D721Med (cell line): ENCODE results near the gene POLDIP2.
A peak's percentile ranks its signal among the peaks of the same experiment; 100 is the strongest.

Source experiments
- DNase-seq: peaks from one replicate; pipeline ENCODE4 v3.0.0; 2011; ENCODE audit warnings: low spot score; ENCODE audit not compliant: insufficient read length
- FAIRE-seq: peaks from 2 replicates; lab custom pipeline; 2011; peaks lifted over from hg19 to GRCh38; lab: Jason Lieb, UNC
- TF ChIP-seq, protein P1 (sequence below): IDR thresholded peaks from 2 replicates; pipeline ENCODE4 v1.5.1; 2012; ENCODE audit warnings: mild to moderate bottlenecking, control low read depth; ENCODE audit not compliant: insufficient read depth; ENCODE audit errors: missing control alignments

Gene POLDIP2

DNA sequence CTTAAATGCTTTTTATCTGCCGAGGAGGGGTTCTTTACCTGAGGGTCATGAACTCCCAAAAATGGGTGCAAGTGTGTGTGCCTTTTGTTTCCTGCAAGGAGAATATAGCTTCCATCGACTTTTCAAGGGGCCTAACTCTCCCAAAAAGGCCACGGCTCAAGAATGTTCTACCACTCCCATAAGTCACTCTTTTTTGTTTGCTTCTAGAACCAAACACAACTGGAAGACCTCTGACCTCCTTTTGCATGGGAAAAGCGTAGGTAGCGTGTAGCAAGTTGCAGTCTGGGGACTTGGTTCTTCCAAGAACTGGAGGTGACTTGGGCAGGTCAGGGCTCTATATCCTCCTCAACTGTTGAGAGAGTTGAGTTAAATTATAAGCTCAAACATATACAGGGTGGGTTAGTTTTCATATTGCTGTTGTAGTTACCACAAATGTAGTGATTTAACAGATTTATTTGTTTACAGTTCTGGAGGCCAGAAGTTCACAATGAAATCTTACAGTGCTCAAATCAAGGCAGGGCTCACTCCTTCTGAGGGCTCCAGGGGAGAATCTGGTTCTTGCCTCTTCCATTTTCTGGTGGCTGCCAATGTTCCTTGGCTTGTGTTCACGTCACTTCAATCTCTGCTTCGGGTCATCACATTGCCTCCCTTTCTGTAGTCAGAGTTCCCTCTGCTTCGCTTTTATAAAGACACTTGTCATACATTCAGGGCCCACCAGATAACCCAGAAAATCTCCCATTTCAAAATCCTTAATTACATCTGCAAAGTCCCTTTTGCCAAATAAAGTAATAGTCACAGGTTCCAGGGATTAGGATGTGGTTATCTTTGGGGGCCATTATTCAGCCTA, 36.9 kb downstream of the POLDIP2 start:
- FAIRE-seq (no peak), DNase-seq (no peak)
- TF ChIP-seq, protein P1, sequence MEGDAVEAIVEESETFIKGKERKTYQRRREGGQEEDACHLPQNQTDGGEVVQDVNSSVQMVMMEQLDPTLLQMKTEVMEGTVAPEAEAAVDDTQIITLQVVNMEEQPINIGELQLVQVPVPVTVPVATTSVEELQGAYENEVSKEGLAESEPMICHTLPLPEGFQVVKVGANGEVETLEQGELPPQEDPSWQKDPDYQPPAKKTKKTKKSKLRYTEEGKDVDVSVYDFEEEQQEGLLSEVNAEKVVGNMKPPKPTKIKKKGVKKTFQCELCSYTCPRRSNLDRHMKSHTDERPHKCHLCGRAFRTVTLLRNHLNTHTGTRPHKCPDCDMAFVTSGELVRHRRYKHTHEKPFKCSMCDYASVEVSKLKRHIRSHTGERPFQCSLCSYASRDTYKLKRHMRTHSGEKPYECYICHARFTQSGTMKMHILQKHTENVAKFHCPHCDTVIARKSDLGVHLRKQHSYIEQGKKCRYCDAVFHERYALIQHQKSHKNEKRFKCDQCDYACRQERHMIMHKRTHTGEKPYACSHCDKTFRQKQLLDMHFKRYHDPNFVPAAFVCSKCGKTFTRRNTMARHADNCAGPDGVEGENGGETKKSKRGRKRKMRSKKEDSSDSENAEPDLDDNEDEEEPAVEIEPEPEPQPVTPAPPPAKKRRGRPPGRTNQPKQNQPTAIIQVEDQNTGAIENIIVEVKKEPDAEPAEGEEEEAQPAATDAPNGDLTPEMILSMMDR, result no peak

DNA sequence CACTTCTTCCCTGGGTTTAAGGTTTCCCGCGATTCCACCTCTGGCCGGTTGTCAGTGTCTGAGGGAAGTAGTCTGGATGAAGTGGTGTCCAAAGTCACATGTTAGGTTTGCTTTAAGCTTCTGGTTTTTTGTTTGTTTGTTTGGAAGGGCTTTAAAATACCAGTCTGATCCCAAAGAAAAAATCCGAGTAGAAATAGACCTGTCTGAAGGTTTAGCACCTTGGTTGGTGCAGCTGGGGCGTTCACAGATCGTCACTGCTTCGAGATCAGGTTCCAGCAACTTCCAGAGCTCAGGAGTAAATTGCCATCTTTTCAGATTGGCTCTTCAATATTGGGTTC, 37.8 kb downstream of the POLDIP2 start:
- FAIRE-seq (no peak), DNase-seq (no peak)
- TF ChIP-seq, protein P1, result no peak

DNA sequence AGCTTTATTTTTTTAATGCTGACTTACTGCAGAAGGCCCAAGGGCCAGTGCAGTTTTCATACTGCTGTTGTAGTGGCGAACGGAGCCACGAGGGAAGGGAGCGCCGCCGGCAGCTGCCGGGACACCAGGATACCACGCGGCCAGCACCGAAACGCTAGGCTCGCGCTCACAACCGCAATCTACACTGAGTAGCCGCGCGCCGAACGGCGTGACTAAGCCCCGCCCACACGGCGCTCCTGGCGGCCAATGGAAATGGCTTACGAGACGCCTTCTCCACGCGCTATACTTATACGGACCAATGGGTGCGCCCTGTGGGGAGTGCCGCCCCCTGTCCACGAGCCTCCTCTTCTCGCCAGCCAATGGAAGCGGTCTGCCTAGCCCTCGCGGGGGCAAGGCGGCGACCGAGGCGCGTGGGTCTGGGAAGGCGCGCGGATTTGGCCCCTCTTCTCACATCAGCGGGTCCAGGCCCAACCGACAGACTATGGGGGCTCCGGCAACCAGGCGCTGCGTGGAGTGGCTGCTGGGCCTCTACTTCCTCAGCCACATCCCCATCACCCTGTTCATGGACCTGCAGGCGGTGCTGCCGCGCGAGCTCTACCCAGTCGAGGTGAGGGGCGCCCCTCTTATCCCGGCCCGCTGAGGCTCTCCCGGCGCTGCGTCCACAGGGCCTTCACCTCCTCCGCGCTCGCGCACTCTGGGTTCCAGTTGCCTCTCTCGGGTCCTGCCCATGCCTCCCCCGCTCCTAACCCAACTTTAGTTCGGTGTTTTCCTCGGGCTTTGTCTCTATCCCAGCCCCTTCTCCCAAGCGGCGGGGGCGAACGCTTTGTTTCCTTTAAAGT, 38.3 kb downstream of the POLDIP2 start, which contains the start of gene TMEM97:
Gene TMEM97, plus strand, starts transcription at position 442 of the 839 bp plus-strand sequence. Its CDS starts 40 bp downstream, at position 482.
- TF ChIP-seq, protein P1, result no peak
- DNase-seq (peak; percentile 85), FAIRE-seq (no peak)

DNA sequence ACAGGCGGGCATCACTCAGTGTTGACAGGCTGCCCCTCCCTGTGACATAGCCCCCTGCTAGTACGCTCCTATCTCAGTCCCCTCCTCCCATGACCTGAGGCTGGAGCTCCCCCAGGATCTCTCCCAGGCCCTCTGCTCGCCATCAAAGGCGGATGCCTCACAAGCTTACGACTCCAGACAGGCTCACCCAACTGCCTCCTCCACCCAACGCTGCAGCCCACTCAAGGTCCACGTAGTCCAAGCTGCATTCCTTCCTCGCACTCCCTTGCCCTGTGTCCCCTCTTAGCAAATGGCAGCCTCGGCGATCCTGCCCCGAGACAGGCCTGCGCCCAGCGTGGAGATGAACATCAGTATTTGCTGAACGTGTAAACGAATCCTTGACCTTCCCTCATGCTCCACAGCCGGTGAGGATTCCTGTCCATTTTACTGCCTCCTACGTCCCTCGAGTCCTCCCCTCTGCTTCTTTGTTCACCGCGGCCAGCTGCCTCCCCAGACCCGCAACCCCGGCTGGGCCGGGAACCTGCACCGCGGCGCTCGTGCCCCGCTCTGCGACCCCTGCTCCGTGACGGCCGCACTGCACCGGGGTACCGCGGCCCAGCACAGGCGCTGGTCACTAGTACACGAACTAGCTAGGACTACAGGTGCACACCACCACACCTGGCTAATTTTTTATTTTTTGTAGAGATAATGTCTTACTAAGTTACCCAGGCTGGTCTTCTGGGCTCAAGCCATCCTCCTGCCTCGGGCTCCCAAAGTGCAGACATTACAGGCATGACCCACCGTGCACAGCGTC, 39.2 kb downstream of the POLDIP2 start:
- DNase-seq (no peak), FAIRE-seq (no peak)
- TF ChIP-seq, protein P1, result no peak

DNA sequence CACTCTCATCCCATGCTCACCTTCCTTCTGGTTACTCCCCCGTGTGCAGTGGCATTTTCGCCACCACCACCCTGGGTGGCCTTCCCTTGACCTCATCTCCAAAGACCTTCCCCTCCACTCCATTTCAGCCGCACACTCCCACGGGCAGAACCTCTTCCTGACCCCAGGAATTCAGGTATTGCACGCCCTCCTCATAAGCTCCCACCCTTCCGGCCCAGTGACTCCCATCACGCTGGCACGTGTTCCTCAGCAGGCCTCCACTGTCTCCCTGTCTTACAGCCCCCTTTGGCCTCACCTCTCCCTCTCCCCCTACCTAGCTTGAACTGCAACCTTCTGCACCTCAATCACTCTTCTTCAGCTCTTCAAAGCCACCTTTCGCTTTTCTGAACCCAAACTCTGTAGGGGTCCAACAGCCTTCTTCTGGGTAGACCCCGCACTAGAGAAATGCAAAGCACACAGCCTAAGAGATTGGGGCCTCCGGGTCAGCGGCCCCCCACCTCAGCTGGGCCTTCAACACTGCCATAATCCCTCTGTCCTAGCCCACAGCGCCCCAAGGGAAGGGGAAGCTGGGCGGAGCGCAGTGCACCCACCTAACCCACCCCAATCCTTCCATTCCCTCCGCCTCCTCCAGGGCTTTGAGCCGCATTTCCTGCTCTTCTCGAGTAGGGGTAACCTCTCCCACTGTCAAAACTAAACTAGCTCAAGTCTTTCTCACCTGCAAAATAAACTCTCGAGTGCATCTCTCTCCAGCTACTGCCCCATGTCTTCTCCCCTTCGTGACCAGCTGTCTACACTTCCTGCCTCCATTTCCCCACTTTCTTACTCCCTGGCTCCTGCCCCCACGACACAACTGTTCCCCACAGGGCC, 40.0 kb downstream of the POLDIP2 start:
- DNase-seq, result no peak
- TF ChIP-seq, protein P1, result no peak
- no peak for FAIRE-seq
